Activated CD4-positive, CD25-positive, alpha-beta regulatory T cell treated with anti-CD3 and anti-CD28 coated beads, Interleukin-2, amount 50 U/mL, for 16 hours (primary cell): ENCODE measurements around the gene TNFRSF12A.

Experiments
- DNase-seq: peaks from one replicate; pipeline ENCODE4 v3.0.0-alpha.2; 2020; ENCODE audit warnings: low read depth, low spot score

The TNFRSF12A gene

GRCh38 chr16:3020247-3020603 lies at the start of gene TNFRSF12A:
TNFRSF12A (plus strand) TSS chr16:3020368; CDS start chr16:3020398, 30 bp downstream.
- DNase-seq = peak; percentile 37

- DNase-seq = no peak
Observed at GRCh38 chr16:2970563-2970962, 49.6 kb upstream of the TNFRSF12A start.

GRCh38 chr16:2971134-2971984 lies 48.8 kb upstream of the TNFRSF12A start:
- DNase-seq = no peak

- no peak for DNase-seq
Observed at GRCh38 chr16:2971985-2972784, 48.0 kb upstream of the TNFRSF12A start.

- no peak for DNase-seq
Observed at GRCh38 chr16:2973093-2973492, 47.1 kb upstream of the TNFRSF12A start.

GRCh38 chr16:2973605-2974318 lies 46.4 kb upstream of the TNFRSF12A start:
- no peak for DNase-seq

- DNase-seq = no peak
Observed at GRCh38 chr16:2974319-2975056, 45.7 kb upstream of the TNFRSF12A start.

GRCh38 chr16:2975161-2975795 lies 44.9 kb upstream of the TNFRSF12A start:
- no peak for DNase-seq

GRCh38 chr16:2976201-2976600 lies 44.0 kb upstream of the TNFRSF12A start:
- DNase-seq = no peak

- no peak for DNase-seq
Observed at GRCh38 chr16:2976673-2977072, 43.5 kb upstream of the TNFRSF12A start.

- no peak for DNase-seq
Observed at GRCh38 chr16:2977440-2977839, 42.7 kb upstream of the TNFRSF12A start.

- DNase-seq = no peak
Observed at GRCh38 chr16:2979669-2980226, 40.4 kb upstream of the TNFRSF12A start.

- peak; percentile 88 for DNase-seq
Observed at GRCh38 chr16:2980227-2981176, 39.7 kb upstream of the TNFRSF12A start, which contains the start of gene PKMYT1. PKMYT1 (minus strand) TSS chr16:2980446; CDS start chr16:2979657, 789 bp downstream.

GRCh38 chr16:2981177-2981898 lies 38.8 kb upstream of the TNFRSF12A start:
- DNase-seq = no peak

- no peak for DNase-seq
Observed at GRCh38 chr16:2981899-2982250, 38.3 kb upstream of the TNFRSF12A start.

GRCh38 chr16:2982402-2982801 lies 37.8 kb upstream of the TNFRSF12A start:
- no peak for DNase-seq

- DNase-seq = peak; percentile 40
Observed at GRCh38 chr16:2983706-2984136, 36.4 kb upstream of the TNFRSF12A start.

- DNase-seq = no peak
Observed at GRCh38 chr16:2985462-2985861, 34.7 kb upstream of the TNFRSF12A start.

- no peak for DNase-seq
Observed at GRCh38 chr16:2985893-2986355, 34.2 kb upstream of the TNFRSF12A start.
